HG03196 (cell line): ENCODE results near the gene SPINK7.
A peak's percentile ranks its signal among the peaks of the same experiment; 100 is the strongest.
"Not testable (repeated sequence)": the region's sequence is repeated elsewhere in the genome, so short reads cannot be mapped to it uniquely, and the experiment has no call there.

Experiments
- ATAC-seq: cut with Tn5 transposase; IDR thresholded peaks from one replicate; pipeline ENCODE4 v1.9.1; 2021; ENCODE audit not compliant: unreplicated experiment

SPINK7 gene

DNA sequence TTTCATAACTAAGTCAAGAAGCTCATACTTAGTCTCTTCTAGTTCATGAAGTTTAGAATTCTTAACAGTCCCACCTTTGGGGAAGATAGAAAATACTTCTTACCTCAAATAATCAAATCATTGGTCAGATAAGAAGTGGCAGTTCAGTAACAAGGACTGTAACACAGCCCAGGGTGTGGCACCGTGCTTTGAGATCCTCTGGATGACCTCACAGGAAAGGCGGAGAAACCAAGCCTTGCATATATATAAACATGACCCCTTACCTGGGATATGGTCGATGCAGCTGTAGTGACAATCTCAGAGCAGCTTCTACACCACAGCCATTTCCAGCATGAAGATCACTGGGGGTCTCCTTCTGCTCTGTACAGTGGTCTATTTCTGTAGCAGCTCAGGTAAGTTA, at the start of gene SPINK7:
Gene SPINK7 (plus strand): TSS at position 271 of the 400 bp plus-strand sequence. CDS start 61 bp downstream, at position 332.
- ATAC-seq: no peak

DNA sequence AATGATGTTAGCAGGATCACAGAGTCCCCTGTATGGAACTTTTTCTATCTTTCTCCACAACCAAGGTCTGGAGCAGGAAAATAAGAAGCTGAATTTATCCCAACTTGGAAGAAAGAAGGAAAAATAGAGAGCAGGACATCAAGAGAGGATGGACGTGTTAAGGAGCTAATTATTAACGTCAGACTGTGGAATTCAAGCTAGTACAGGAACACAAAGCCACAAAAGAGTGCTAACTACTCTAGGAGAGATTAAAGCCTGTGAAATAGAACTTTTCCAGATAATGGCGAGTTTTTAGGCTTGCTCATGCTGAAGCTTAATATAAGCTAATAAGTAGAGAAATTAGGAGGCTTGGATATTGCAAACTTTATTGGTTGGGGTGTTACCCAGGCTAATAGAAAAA, 44.3 kb upstream of the SPINK7 start:
- ATAC-seq: no peak

DNA sequence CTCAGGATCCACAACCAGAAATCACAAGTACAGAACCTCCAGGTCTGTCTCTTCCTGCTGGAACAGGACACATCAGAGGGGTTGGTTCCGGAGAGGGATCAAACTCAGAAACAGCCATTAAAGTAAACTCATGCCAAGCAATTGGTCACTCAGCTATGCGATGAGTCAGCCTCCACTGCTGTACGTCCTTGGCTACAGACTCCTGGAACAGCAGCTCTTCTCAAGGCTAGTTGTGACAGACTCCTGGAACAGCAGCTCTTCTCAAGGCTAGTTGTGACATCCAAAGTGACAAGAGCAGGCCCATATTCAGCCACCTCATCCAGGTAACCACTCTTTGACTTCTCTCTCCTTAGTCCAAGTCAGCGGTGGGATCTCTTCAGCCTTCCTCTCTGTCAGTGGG, 43.7 kb upstream of the SPINK7 start, which contains the start of gene SPINK13:
Gene SPINK13 (plus strand): TSS at position 229 of the 400 bp plus-strand sequence. CDS start 1,279 bp downstream, outside the sequence.
- no peak for ATAC-seq

DNA sequence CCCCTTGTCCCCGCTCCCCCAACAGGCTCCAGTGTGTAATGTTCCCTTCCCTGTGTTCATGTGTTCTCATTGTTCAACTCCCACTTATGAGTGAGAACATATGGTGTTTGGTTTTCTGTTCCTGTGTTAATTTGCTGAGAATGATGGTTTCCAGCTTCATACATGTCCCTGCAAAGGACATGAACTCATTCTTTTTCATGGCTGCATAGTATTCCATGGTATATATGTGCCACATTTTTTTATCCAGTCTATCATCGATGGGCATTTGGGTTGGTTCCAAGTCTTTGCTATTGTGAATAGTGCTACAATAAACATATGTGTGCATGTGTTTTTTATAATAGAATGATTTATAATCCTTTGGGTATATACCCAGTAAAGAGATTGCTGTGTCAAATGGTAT, 37.1 kb upstream of the SPINK7 start:
- not testable (repeated sequence) for ATAC-seq

DNA sequence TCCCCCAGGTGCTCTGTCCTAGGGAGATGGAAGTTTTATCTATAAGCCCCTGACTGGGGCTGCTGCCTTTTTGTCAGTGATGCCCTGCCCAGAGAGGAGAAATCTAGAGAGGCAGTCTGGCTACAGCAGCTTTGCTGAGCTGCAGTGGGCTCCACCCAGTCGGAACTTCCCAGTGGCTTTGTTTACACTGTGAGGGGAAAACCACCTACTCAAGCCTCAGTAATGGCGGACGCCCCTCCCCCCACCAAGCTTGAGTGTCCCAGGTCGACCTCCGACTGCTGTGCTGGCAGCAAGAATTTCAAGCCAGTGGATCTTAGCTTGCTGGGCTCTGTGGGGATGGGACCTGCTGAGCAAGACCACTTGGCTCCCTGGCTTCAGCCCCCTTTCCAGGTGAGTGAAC, 31.3 kb upstream of the SPINK7 start:
- ATAC-seq: not testable (repeated sequence)

DNA sequence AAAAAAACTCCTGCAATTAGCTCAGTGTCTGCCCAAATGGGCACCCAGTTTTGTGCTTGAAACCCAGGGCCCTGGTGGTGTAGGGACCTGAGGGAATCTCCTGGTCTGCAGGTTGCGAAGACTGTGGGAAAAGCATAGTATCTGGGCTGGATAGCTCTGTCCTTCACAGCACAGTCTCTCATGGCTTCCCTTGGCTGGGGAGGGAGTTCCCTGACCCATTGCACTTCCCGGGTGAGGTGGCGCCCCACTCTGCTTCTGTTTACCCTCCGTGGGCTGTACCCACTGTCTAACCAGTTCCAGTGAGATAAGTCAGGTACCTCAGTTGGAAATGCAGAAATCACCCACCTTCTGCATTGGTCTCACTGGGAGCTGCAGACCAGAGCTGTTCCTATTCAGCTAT, 30.9 kb upstream of the SPINK7 start:
- not testable (repeated sequence) for ATAC-seq

DNA sequence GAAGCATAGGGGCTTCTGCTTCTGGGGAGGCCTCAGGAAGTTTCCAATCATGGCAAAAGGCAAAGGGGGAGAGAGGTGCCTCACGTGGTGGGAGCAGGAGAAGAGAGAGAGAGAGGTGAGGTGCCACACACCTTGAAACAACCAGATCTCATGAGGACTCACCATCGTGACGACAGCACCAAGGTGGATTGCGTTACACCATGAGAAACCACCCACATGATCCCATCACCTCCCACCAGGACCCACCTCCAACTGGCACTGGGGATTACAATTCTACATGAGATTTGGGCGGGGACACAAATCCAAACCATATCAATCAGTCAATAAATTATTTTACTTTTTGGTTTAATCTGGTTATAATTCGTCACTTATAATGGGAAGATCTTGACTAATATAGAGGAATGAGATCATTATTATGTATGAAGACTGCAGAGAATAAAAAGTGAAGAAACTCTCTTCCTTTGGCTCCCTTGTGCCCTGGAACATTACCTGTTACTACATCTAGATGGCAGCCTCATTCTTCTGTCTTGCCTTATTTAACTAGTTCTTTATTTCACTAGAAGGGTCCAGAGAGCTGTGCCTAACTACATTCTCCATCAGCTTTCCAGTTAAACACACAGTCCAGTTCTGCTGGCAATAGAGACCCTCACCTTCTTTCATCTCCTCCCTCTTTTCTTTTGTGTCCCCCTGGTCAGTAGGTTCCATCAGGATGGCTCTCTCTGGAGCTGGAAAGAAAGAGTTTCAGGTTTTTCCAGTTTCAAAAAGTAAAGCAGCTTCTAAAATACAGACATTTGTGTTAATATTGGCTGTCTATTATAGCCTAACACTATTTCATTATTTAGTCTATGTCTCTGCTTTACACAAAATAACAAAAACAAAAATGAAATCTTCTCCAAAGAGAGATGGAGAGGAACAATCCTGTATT, 21.7 kb upstream of the SPINK7 start:
- ATAC-seq: no peak

DNA sequence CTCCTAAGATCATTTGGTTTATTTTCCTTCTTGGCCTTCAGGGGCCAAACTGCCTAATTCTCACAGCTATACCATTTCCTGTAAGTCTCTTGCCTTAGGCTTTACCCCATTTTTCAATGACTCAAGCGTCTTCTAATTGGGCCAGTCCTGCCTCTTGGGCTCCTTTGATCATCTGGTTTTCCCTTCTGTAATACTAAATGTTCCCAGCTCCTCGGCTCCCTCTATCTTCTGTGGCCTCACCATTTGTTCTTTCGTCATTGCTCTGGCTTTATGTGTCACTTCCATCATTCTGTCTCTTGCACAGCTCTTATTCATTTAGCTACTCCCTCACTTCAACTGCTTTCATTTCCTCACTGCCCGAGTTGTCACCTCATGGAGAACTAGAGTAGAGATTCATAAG, 14.5 kb upstream of the SPINK7 start:
- ATAC-seq: no peak

DNA sequence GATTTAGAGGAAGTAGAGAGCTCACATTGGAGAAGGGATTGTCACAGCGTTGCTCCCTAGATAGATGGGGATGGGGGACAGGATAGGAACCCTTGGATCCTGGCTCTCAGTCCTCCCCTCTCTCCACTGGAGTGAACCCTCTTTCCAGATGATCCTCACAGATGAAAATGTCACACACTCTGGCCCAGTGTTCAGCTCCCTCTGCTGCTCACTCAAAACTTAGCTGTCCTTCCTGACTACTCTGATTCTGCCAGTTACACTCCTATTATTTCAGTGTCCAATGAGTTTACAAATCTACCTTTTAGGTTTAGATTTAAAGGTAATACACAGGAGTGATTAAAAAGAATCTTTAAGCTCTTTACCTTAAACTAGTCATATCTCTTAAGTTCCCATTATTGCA, 5.8 kb upstream of the SPINK7 start:
- no peak for ATAC-seq

DNA sequence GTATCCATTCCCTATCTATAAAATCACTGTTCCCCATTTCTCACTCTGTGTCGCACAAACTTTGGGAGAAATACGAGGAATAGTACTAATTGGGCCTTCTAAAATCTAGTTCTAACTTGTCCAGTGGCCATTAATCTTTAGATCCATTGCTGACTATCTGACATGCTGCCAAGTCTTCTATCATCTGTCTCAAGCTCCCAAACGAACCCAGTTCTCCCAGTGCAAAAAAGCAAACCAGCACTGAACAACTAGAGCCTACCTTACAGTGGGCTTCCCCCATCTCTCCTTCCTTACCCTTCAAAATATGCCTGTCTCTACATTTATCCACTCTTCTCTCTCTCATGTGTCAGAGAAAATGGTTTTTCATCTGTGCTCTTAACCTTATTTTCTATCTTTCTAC, 3.2 kb upstream of the SPINK7 start:
- ATAC-seq: no peak

DNA sequence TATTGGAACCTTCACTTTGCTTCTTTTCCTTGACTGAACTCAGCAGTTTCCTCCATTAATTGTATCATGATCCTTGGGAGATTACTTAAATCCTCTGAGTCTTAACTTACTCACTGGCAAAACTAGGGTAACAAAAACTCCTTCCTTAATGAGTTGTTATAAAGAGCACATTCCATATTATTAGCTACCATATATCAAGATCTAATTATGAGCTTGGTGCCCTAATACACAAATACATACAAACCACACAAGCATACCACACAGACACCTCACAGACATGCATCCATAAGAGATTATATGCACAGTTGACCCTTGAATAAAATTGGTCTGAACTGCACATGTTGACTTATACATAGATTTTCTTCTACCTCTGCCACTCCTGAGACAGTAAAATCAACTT, 2.5 kb upstream of the SPINK7 start:
- no peak for ATAC-seq

DNA sequence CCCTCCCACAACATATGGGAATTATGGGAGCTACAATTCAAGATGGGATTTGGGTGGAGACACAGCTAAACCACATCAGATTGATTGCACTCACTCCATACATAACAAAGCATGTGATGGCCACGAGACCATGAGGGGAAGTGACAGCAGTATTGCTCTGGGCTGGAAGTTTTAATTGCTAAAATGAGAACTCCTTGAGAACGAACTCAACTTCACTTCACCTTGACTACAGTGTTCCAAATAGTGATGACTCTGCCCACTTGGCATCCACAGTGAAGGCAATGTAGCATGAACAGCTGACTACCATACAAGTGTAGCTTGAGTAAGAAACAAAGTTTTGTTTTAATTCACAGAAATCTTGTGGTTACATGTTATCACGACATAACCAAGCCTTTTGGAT, 739 bp upstream of the SPINK7 start:
- no peak for ATAC-seq

DNA sequence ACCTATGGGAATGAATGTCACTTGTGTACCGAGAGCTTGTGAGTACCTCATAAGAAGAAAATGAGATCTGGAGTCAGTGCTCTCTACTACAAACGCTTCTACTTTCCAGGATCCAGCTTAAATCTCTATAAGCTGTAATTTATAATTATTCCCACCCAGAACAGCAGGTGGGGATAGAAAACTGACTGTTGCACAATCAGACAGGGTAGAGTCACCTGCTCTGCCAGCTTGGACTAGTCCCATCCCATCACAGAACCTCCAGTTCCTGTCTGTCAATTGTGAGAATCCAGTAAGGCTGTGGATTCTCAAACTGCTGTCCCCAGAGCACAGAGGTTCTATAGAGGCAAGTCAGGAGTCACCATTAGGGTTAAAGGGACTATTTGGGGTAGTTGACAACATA, 2.0 kb downstream of the SPINK7 start:
- no peak for ATAC-seq

DNA sequence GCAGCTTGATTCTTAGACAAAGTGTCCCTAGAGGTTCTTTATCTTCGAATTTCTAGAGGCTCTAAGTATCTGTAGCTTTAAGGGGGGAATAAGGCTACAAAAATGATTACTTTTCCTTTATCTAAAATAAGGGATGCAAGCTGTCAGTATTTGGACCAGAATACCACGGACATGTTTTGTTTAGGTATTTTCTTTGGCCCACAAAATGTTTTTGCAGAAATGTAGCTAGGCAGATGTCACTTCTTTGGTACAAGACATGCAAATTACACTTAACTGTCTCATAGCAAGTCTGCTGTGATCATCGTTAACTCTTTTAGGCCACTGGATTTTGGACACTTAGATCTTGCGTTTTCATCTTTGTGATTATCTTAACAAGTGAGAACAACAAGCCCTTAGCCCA, 2.5 kb downstream of the SPINK7 start:
- no peak for ATAC-seq

DNA sequence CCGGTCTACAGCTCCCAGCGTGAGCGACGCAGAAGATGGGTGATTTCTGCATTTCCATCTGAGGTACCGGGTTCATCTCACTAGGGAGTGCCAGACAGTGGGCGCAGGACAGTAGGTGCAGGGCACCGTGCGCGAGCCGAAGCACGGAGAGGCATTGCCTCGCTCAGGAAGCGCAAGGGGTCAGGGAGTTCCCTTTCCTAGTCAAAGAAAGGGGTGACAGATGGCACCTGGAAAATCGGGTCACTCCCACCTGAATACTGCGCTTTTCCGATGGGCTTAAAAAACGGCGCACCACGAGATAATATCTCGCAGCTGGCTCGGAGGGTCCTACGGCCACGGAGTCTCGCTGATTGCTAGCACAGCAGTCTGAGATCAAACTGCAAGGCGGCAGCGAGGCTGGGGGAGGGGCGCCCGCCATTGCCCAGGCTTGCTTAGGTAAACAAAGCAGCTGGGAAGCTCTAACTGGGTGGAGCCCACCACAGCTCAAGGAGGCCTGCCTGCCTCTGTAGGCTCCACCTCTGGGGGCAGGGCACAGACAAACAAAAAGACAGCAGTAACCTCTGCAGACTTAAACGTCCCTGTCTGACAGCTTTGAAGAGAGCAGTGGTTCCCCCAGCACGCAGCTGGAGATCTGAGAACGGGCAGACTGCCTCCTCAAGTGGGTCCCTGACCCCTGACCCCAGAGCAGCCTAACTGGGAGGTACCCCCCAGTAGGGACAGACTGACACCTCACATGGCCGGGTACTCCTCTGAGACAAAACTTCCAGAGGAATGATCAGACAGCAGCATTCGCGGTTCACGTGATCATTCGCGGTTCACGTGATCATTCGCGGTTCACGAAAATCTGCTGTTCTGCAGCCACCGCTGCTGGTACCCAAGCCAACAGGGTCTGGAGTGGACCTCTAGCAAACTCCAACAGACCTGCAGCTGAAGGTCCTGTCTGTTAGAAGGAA, 8.1 kb downstream of the SPINK7 start:
- not testable (repeated sequence) for ATAC-seq

DNA sequence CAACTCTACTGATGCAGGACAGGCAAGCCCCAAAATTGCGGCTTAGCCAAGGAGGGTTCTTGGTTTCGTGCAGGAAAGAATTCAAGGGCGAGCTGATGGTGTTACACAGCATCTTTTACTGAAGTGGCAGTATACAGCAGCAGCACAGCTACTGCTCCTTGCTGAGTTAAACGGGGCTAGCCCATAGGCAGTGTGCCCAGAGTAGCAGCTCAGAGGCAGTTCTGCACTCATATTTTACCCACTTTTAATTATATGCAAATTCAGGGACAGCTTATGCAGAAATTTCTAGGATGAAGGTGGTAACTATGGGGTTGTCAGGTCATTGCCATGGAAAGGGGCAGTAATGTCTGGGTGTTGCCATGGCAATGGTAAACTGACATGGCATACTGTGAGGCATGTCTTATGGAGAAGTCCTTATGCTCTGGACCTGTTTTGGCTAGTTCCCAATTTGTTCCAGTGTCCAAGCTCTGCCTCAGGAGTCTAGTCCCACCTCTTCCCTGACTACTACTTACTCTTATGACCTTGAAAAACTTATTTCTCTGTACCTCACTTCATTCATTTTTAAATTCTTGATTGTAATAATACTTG, 21.1 kb downstream of the SPINK7 start:
- no peak for ATAC-seq

DNA sequence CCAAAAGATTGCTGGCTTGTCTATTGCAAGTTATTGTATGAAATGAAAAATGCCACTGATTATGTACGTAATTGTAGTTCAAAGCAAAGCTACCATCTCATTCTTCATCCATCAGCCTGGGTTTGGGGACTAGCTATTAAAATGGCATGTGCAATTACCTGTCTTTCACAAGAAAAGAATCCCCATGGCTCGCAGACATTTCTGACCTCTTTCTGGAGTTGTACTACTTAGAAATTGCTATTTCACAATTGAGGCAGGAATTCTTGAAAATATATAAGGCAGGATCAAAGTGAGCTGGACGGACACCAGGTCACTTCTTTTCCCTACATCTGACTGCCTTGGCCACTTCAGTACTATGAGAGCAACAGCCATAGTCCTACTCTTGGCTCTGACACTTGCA, 23.0 kb downstream of the SPINK7 start, which contains the start of gene SPINK9:
Gene SPINK9 (plus strand): TSS at position 301 of the 400 bp plus-strand sequence. CDS start 55 bp downstream, at position 356.
- ATAC-seq: no peak

DNA sequence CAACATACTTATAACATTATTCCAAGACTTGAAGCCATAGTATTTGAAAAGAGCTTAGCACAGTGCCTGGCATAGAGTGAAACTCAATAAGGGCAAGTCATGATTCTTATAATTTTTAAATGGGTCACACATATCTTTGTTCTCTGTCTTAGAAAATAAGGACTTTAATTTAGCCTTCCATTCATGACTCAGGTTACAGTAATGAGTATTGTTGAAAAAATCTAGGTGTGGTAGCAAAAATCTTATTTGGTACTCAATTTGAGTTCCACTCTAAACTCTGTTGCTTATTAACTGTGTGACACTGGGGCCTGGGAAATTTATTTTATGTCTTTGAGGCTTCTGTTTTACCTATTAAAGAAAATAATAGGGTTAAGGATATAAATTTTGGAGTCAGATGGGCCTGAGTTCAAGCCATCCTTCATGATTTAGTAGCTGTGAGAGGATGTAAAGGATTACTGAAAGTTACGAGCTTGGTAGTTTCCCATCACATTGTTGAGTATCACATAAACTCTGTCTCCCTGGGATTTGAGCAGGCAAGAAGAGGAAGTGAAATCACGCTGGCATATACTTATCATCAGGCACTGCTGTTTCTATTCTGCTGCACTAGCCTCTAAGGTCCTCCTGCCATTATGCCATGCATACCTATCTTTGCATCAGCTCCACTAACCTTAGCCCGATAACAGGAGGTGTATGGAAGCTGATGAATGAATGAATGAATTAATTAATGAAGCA, 24.6 kb downstream of the SPINK7 start:
- ATAC-seq: peak; percentile 64

DNA sequence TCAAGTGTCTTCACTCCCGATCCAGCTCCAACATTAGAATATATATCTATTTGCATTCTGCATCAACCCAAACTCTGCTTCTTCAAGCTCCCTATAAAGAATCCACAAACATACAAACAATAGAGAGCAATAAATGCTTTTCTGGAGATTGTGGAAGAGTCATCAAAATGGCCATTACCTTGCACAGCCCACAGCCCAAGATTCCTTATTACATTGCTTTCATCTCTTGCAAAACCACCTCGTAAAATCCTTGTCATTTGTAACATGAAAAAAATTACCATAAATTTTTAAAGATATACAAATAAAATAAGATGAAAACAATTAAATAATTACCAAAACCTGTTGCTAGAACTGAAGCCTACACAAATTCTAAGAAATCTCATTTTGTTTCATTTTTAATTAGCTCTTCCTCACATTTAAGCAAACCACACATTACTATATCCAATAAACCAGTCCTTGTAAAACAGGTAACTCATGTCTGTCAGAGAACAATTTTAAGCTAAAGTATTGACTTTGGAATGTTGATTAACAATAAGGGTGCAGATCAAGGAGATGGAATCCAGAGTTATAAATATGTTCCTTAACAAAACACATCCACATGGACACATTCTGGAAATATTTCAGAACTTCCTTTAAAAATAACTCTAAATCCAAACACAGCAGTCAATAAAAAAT, 30.3 kb downstream of the SPINK7 start:
- no peak for ATAC-seq

DNA sequence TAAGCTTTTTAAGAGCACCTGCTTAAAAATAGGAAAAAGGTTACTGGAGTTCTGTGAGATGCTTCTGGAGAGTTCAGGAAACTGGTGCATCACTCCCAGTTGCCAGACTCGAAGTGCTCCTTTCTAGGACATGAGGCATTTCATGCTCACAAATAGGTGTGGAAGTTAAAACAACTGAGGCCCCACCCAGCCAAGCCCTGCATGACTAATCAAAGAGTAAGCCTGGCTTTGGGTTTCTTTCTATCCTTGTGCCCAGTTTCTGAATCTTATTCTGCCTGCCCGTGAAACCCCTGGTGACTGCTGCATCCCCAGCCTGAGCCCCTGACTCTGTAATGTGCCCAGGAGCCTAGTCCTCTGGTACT, 30.8 kb downstream of the SPINK7 start:
- no peak for ATAC-seq
